H9 (cell line): Measurements from ENCODE around the gene GNL3. TPM values are rescaled to one million over a fixed set of nuclear protein-coding genes. Genes with fewer than 3 reads are reported as not detected.

Experiments
- DNase-seq: peaks from one replicate; pipeline ENCODE4 v3.0.0-alpha.2; 2017
- H2AFZ ChIP-seq: one replicate; pipeline ENCODE4 v1.6.1; 2013; ENCODE audit warnings: mild to moderate bottlenecking, low read length, control low read depth, moderate library complexity
- H2AK5ac ChIP-seq: 2 replicates; pipeline ENCODE4 v1.6.1; 2013; ENCODE audit warnings: low read length, control low read depth, mixed read lengths; ENCODE audit not compliant: insufficient read length
- H2BK120ac ChIP-seq: one replicate; pipeline ENCODE4 v1.6.1; 2013; ENCODE audit warnings: low read depth, mild to moderate bottlenecking, low read length, control low read depth, inconsistent platforms; ENCODE audit not compliant: poor library complexity, severe bottlenecking
- H2BK12ac ChIP-seq: 2 replicates; pipeline ENCODE4 v1.6.1; 2013; ENCODE audit warnings: low read length, control low read depth, mixed read lengths, low read depth; ENCODE audit not compliant: insufficient read length
- H2BK15ac ChIP-seq: 2 replicates; pipeline ENCODE4 v1.6.1; 2013; ENCODE audit warnings: low read depth, low read length, control low read depth
- H2BK20ac ChIP-seq: one replicate; pipeline ENCODE4 v1.6.1; 2013; ENCODE audit warnings: low read depth, mild to moderate bottlenecking, low read length, control low read depth, inconsistent platforms; ENCODE audit not compliant: poor library complexity, severe bottlenecking
- H2BK5ac ChIP-seq: 2 replicates; pipeline ENCODE4 v1.6.1; 2013; ENCODE audit warnings: low read length, control low read depth, mixed read lengths; ENCODE audit not compliant: insufficient read length
- H3K14ac ChIP-seq: 2 replicates; pipeline ENCODE4 v1.6.1; 2013; ENCODE audit warnings: low read length, control low read depth; ENCODE audit not compliant: insufficient read depth
- H3K18ac ChIP-seq: 2 replicates; pipeline ENCODE4 v1.6.1; 2013; ENCODE audit warnings: low read depth, mild to moderate bottlenecking, mixed read lengths, low read length, control low read depth; ENCODE audit not compliant: insufficient read length
- H3K23ac ChIP-seq: 2 replicates; pipeline ENCODE4 v1.6.1; 2013; ENCODE audit warnings: low read length, control low read depth, mixed read lengths, low read depth; ENCODE audit not compliant: insufficient read length
- H3K23me2 ChIP-seq: 2 replicates; pipeline ENCODE4 v1.6.1; 2013; ENCODE audit warnings: low read depth, mild to moderate bottlenecking, mixed read lengths, low read length, control low read depth; ENCODE audit not compliant: insufficient read length, poor library complexity, severe bottlenecking
- H3K27ac ChIP-seq: 2 replicates; pipeline ENCODE4 v1.5.1; 2013; ENCODE audit warnings: low read length, control low read depth, mixed read lengths, low read depth; ENCODE audit not compliant: insufficient read length
- H3K27me3 ChIP-seq: 2 replicates; pipeline ENCODE4 v1.6.1; 2013; ENCODE audit warnings: low read length, control low read depth, inconsistent platforms; ENCODE audit not compliant: insufficient read depth
- H3K4ac ChIP-seq: 2 replicates; pipeline ENCODE4 v1.6.1; 2013; ENCODE audit warnings: low read depth, mild to moderate bottlenecking, control low read depth, inconsistent platforms, low read length, moderate library complexity
- H3K4me1 ChIP-seq: 2 replicates; pipeline ENCODE4 v1.6.1; 2013; ENCODE audit warnings: low read length, control low read depth, inconsistent platforms; ENCODE audit not compliant: insufficient read depth
- H3K4me2 ChIP-seq: 2 replicates; pipeline ENCODE4 v1.6.1; 2013; ENCODE audit warnings: low read length, control low read depth, mixed read lengths; ENCODE audit not compliant: insufficient read length, insufficient read depth
- H3K56ac ChIP-seq: 2 replicates; pipeline ENCODE4 v1.6.1; 2013; ENCODE audit warnings: low read depth, mild to moderate bottlenecking, mixed read lengths, low read length, control low read depth; ENCODE audit not compliant: insufficient read length
- H3K79me1 ChIP-seq: 2 replicates; pipeline ENCODE4 v1.6.1; 2013; ENCODE audit warnings: low read depth, mild to moderate bottlenecking, moderate library complexity, low read length, control low read depth, inconsistent platforms; ENCODE audit not compliant: insufficient read depth, poor library complexity, severe bottlenecking
- H3K79me2 ChIP-seq: 2 replicates; pipeline ENCODE4 v1.6.1; 2013; ENCODE audit warnings: low read length, control low read depth, inconsistent platforms; ENCODE audit not compliant: insufficient read depth
- H3K9ac ChIP-seq: 2 replicates; pipeline ENCODE4 v1.6.1; 2013; ENCODE audit warnings: low read length, control low read depth, mixed read lengths; ENCODE audit not compliant: insufficient read length; ENCODE audit errors: extremely low read depth
- H3K9me3 ChIP-seq: one replicate; pipeline ENCODE4 v1.6.1; 2013; ENCODE audit warnings: low read depth, low read length, inconsistent platforms; ENCODE audit not compliant: control insufficient read depth
- H3T11ph ChIP-seq: one replicate; pipeline ENCODE4 v1.6.1; 2013; ENCODE audit warnings: mild to moderate bottlenecking, low read length, control low read depth, inconsistent platforms
- H4K20me1 ChIP-seq: one replicate; pipeline ENCODE4 v1.6.1; 2013; ENCODE audit not compliant: control insufficient read depth, insufficient read length, insufficient read depth
- H4K5ac ChIP-seq: 2 replicates; pipeline ENCODE4 v1.6.1; 2013; ENCODE audit warnings: low read depth, mild to moderate bottlenecking, mixed read lengths, low read length, control low read depth; ENCODE audit not compliant: insufficient read length
- H4K8ac ChIP-seq: replicated peaks from 2 replicates; pipeline ENCODE4 v1.6.1; 2013; ENCODE audit warnings: low read length, control low read depth, mixed read lengths, low read depth; ENCODE audit not compliant: insufficient read length
- H4K91ac ChIP-seq: 2 replicates; pipeline ENCODE4 v1.6.1; 2013; ENCODE audit warnings: low read depth, mild to moderate bottlenecking, moderate library complexity, mixed read lengths, low read length, control low read depth; ENCODE audit not compliant: insufficient read length
- H3K27ac Mint-ChIP-seq, 3 experiments: 2 replicates in 2 of 3; 3 replicates in 1 of 3; pipeline ENCODE4 v1.8.0; 2020 to 2021; ENCODE audit warnings: mixed read lengths in 3 of 3, mild to moderate bottlenecking in 1 of 3, moderate library complexity in 1 of 3
- H3K27me3 Mint-ChIP-seq: 2 replicates; pipeline ENCODE4 v1.8.0; 2021; ENCODE audit warnings: low read depth, mild to moderate bottlenecking, moderate library complexity, mixed read lengths
- H3K36me3 Mint-ChIP-seq, 3 experiments: 2 replicates in 2 of 3; 3 replicates in 1 of 3; pipeline ENCODE4 v1.8.0; 2020 to 2021; ENCODE audit warnings: low read depth in 3 of 3, mixed read lengths in 3 of 3; ENCODE audit not compliant: insufficient read depth in 1 of 3
- H3K4me1 Mint-ChIP-seq, 2 experiments: 2 replicates each; pipeline ENCODE4 v1.8.0; 2020; ENCODE audit warnings: mixed read lengths in 2 of 2
- H3K4me3 Mint-ChIP-seq, 2 experiments: 2 replicates in 1 of 2; 3 replicates in 1 of 2; pipeline ENCODE4 v1.8.0; 2020 to 2021; ENCODE audit warnings: mild to moderate bottlenecking in 2 of 2, mixed read lengths in 2 of 2, moderate library complexity in 1 of 2
- H3K9me3 Mint-ChIP-seq, 2 experiments: 2 replicates in 1 of 2; 3 replicates in 1 of 2; pipeline ENCODE4 v1.8.0; 2020; ENCODE audit warnings: mild to moderate bottlenecking in 2 of 2, mixed read lengths in 2 of 2, moderate library complexity in 1 of 2
- total RNA-seq: library from RNA; stranded (reverse); gene quantifications from 2 replicates; pipeline ENCODE4 v1.2.1, GENCODE V29; 2021
- TF ChIP-seq, protein P1 (sequence below): fragments of 200-600 bp; sonication (generic); conservative IDR thresholded peaks from 3 replicates; pipeline ENCODE4 v1.8.0; 2021; ENCODE audit warnings: antibody characterized with exemption, mild to moderate bottlenecking

Gene GNL3
- total RNA-seq, 1 experiment from 2014 or later = 250 TPM

DNA sequence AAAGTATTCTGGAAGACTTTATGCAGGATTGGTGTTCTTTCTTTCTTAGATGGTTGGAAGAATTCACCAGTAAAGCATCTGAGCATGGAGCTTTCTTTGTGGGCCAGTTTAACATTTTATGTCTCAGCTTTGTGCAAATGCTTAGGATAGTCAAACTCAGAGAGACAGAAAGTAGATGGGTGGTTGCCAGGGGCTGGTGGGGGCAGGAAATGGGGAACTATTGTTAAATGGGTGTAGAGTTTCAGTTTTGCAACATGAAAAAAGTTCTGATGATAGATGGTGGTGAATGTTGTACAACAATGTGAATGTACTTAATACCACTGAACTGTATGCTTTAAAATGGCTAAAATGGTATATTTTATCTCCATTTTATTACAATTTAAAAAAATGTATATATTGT is 44.8 kb downstream of the GNL3 start:
- H3K4me1 ChIP-seq = no peaks in the 10 kb centered on the region
- no peak overlapping the region for H3T11ph ChIP-seq
- no peak overlapping the region for H2AFZ ChIP-seq
- no peak overlapping the region for H3K27ac Mint-ChIP-seq
- peaks cover 16 to 18% of the 10 kb centered on the region in 2 experiments for H3K9me3 Mint-ChIP-seq
- H4K91ac ChIP-seq = no peak overlapping the region
- no peak overlapping the region for H2BK12ac ChIP-seq
- no peaks in the 10 kb centered on the region for H3K27me3 Mint-ChIP-seq
- DNase-seq = no peak
- no peak overlapping the region for H3K9ac ChIP-seq
- H2BK120ac ChIP-seq = no peak overlapping the region
- TF ChIP-seq, protein P1, sequence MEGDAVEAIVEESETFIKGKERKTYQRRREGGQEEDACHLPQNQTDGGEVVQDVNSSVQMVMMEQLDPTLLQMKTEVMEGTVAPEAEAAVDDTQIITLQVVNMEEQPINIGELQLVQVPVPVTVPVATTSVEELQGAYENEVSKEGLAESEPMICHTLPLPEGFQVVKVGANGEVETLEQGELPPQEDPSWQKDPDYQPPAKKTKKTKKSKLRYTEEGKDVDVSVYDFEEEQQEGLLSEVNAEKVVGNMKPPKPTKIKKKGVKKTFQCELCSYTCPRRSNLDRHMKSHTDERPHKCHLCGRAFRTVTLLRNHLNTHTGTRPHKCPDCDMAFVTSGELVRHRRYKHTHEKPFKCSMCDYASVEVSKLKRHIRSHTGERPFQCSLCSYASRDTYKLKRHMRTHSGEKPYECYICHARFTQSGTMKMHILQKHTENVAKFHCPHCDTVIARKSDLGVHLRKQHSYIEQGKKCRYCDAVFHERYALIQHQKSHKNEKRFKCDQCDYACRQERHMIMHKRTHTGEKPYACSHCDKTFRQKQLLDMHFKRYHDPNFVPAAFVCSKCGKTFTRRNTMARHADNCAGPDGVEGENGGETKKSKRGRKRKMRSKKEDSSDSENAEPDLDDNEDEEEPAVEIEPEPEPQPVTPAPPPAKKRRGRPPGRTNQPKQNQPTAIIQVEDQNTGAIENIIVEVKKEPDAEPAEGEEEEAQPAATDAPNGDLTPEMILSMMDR = no peak
- H3K4me1 Mint-ChIP-seq = no peaks in the 10 kb centered on the region
- no peaks in the 10 kb centered on the region for H3K27me3 ChIP-seq
- H3K14ac ChIP-seq = no peak overlapping the region
- H3K23me2 ChIP-seq = no peaks in the 10 kb centered on the region
- H4K5ac ChIP-seq = no peak overlapping the region
- H4K8ac ChIP-seq = no peak overlapping the region
- no peak overlapping the region for H2BK5ac ChIP-seq
- H3K56ac ChIP-seq = no peak overlapping the region
- no peaks in the 10 kb centered on the region for H3K79me2 ChIP-seq
- no peak overlapping the region for H3K18ac ChIP-seq
- H3K4me3 Mint-ChIP-seq = no peak overlapping the region
- no peaks in the 10 kb centered on the region for H4K20me1 ChIP-seq
- H2BK15ac ChIP-seq = no peak overlapping the region
- H2BK20ac ChIP-seq = no peak overlapping the region
- H3K36me3 Mint-ChIP-seq = peaks cover 55 to 76% (median 73%) of the 10 kb centered on the region in 3 experiments
- no peak overlapping the region for H3K23ac ChIP-seq
- H3K27ac ChIP-seq = no peak overlapping the region
- no peak overlapping the region for H3K4me2 ChIP-seq
- H3K79me1 ChIP-seq = no peaks in the 10 kb centered on the region
- H3K4ac ChIP-seq = no peak overlapping the region
- H2AK5ac ChIP-seq = no peak overlapping the region
- no peaks in the 10 kb centered on the region for H3K9me3 ChIP-seq
